HL-60 (cell line): ENCODE data around the gene LRFN5.

Experiments used
- POLR2AphosphoS5 ChIP-seq: IDR thresholded peaks from 2 replicates; pipeline ENCODE4 v1.6.1; 2012; ENCODE audit warnings: low read depth
- TF ChIP-seq, protein P1 (sequence below): IDR thresholded peaks from one replicate; pipeline ENCODE4 v1.5.1; 2011; ENCODE audit warnings: low read length, control low read depth, inconsistent platforms; ENCODE audit not compliant: insufficient read depth

DNA sequence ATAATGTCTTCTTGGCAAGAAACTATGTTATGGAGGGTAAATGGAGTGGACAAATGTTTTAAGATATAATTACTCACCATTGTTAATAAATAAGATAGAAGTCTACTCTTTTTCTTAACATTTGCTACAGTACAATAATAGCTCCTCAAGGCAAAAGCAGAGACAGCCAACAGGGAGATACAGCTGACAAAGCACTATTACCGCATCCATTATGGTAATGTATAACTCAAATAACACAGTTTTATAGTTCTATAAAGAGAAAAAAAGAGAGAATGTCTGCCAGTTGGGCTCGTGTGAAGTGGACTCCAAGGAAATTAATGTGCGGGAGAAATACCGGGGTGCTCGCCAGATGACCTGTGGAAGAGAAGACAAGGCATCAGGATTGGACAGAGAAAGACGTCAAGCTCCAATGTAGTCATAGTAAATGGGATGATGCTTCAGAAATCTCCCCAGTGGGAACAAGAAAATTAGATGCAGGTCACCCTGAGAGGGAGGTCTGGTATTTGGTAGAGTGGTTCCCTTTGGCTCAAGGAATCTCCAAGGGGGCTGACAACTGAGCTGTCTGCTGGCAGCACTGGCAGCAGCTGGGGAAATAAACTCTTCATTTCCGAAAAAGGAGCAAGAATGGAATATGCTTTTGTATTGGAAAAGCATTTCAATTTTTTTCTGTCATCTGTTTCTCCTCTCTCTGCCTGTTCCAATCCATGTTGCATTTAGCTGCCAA lies 343.9 kb downstream of the LRFN5 start:
- TF ChIP-seq, protein P1, sequence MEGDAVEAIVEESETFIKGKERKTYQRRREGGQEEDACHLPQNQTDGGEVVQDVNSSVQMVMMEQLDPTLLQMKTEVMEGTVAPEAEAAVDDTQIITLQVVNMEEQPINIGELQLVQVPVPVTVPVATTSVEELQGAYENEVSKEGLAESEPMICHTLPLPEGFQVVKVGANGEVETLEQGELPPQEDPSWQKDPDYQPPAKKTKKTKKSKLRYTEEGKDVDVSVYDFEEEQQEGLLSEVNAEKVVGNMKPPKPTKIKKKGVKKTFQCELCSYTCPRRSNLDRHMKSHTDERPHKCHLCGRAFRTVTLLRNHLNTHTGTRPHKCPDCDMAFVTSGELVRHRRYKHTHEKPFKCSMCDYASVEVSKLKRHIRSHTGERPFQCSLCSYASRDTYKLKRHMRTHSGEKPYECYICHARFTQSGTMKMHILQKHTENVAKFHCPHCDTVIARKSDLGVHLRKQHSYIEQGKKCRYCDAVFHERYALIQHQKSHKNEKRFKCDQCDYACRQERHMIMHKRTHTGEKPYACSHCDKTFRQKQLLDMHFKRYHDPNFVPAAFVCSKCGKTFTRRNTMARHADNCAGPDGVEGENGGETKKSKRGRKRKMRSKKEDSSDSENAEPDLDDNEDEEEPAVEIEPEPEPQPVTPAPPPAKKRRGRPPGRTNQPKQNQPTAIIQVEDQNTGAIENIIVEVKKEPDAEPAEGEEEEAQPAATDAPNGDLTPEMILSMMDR = no peak
- TF ChIP-seq POLR2AphosphoS5 = no peak
